Measurements from ENCODE around the gene DAGLA.

DAGLA gene

DNA sequence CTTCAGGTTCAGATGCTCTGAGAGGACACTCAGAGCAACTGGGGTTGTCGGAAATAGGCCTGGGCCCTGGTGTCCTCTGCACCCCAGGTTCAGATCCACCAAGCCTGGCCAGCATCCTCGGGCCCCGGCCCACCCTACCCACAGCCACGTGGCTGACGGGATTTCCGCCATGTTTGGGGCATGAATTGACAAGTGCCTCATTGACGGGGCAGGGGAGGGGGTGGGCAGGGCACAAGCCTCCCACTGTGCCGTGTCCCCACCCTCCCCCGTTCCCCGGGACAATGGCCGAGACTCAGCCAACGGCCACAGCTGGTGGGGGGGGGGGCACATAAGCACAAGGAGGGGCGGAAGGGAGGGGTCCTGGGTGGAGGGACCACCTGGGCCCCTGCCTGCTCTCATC lies 80.8 kb downstream of the DAGLA start:
- DNase-seq (ENCODE audit: low read depth in 2 of 2, low spot score in 1 of 2) = no peak

DNA sequence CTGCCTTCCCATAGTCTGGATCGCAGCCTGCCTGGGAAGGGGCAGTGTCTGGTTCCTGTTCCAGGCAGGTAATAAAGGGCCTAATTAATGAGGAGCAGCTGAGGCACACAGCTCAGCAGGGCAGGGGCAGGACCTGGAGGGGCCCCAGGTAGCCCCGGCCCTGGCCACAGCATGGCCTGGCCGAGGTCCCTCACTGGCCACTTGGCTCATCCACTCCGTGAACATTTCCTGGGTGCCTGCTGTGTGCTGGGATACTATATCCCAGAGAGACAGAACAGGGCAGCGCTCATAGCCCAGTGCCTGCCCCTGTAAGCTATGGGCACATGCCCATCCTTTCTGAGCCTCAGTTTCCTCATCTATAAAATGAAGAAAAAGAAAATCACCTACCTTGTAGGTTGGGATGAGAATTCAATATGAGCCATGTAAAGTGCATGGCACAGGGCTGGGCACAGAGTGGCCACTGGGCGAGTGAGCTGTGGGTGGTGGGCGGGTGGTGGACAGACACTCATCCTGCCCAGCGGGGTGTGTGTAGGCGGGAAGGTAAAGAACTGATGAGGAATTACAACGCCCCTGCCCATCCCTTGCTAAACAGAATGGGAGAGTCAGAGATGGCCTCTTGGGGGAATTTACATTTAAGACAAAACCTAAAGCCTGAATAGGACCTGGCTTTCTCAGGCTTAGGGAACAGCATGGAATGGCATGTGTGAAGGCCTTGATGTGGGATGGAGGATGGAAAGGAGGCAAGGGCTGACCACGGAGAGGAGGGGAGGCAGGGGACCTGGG lies 81.4 kb downstream of the DAGLA start:
- DNase-seq (ENCODE audit: low read depth in 2 of 2, low spot score in 1 of 2) = no peak

DNA sequence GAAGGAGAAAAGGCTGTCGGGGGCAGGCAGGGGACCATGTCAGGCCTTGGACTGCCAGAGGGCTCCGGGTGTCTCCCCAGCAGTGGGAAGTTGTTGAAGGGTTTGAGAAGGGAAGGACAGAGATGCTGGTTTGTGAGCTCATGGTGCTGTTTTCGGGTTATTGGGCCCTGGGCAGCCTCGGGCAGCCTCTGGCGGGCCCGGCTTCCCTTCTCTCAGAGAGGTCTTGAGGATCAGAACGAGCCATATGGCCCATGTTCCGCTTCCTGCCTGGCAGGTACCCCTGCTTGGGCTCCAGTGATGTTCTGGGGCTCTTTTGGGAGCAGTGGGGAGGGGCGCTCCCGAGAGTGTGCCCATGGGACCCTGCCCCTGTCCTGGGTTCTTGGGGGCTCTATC lies 82.0 kb downstream of the DAGLA start:
- DNase-seq (ENCODE audit: low read depth in 2 of 2, low spot score in 1 of 2) = no peak

DNA sequence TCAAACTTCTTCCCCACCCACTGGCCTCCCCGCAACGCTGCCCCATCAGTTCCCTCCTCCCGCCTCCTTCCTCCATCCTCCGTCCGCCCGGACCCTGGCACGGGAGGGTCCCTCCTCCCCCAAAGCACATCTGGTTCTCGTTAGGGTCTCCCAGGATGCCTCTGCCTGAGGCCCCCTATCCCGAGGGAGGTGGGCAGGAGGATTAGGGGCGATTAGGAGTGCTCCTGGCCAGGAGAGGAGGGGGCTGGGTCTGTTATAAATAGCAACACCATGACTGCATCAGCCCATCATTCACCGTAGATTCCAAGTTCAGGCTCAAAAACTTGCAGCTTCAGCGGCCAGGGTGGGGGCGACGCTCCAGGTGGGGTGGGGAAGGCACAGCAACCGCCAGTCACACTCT lies 82.6 kb downstream of the DAGLA start:
- no peak for DNase-seq (ENCODE audit: low read depth in 2 of 2, low spot score in 1 of 2)

DNA sequence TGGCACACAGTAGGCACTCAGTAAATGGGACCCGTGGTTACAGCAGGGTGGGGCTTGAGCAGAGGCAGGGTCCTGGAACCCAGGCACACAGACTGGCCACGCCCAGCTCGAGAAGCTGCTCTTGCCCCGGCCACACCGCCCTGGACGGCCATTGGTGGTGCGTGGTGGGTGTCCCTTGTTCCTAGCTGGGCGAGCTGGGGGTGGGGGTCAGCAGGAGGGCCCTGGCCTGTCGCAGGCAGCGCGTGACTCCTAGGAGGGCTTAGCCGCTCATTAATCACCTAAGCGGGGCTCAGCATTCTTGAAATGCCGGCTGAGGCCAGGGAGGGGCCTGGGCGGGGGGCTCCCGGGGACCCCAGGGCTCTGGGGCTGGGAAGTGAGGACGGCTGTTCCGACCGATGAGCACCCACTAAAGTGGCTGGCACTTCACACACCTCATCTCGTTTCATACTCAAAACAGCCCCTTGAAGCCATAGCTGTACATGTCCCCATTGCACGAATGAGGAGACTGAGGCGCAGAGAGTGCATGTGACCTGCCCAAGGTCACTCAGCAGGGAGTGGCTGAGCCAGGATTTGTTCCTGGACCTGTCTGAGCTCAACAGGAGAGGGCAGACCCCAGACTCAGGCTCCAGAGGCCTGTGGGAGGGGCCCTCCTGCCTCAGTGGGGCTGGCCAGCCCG lies 83.9 kb downstream of the DAGLA start:
- DNase-seq (ENCODE audit: low read depth in 2 of 2, low spot score in 1 of 2) = no peak

DNA sequence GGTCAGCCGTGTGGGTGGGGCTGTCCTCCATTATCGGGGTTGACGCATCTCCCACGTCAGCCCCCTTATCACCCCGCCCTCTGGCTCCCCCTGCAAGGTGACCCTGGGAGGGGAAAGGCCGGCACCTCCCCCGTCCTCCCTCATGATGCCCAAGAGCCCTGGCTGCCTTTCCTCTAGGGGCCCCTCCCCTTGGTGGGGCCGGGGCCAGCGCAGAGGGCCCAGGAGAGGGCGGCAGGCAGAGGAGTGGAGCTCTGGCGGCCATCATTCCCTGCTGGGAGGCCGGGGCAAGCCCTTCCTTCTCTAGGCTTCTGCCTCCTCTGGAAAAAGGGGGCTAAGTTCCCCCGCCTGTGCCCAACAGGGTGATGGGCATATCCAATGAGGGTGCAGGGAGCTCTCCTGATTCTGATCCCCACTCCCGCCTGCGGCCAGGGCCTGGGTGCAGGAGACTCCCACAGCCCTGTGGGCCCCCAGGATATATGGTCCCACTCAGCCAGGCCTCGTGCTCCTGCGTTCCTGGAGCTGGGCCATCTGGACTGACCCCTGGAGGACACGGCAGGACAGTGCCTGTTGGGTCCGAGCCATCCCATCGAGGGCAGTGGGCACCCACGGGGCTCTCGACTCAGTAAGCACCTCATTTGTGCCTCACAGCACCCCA lies 84.5 kb downstream of the DAGLA start:
- DNase-seq (ENCODE audit: low read depth in 2 of 2, low spot score in 1 of 2) = no peak

DNA sequence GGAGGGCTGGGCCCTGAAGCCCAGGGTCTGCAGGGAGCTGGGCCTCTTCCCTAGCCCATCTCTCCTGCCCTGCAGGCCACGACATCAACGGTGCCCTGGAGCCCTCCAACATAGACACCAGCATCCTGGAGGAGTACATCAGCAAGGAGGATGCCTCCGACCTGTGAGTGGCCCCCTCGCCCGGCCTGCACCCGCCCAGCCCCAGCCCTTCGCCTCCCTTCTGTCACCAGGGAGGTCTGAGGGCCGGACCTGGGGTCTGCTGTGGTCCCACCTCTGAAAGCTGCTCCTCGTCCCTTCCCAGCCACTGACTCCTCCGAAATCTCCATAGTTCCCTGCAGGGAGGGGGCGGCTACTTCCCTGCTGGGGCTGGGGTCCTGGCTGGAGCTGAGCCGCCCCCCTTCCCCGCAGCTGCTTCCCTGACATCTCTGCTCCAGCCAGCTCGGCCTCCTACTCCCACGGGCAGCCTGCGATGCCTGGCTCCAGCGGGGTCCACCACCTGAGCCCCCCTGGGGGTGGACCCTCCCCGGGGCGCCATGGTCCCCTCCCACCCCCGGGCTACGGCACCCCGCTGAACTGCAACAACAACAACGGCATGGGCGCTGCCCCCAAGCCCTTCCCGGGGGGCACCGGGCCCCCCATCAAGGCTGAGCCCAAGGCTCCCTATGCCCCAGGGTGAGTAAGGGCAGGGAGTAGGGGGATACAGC lies 85.5 kb downstream of the DAGLA start:
- DNase-seq (ENCODE audit: low read depth in 2 of 2, low spot score in 1 of 2) = no peak

DNA sequence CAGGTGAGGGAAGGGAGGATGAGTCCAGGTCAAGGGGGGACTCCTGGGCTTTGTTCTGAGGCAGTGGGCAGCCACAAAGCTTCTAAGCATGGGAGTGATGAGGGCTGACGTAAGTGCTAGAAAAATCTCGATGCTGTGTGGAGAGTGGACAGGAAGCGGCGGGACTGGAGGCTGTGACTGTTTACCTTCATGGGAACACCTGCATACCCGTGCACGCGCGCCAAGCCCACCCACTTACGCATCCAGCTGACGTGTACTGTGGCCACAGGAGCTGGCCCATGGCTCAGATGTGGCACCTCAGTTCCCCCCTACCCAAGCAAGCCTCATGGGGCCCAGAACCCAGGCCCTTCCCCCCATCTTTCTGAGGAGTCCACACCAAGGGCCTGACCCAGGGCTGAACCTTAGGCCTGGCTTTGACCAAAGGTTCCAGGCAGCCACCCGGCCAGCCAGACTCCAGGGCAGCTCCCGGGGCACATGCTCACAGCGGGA lies 86.2 kb downstream of the DAGLA start:
- no peak for DNase-seq (ENCODE audit: low read depth in 2 of 2, low spot score in 1 of 2)

DNA sequence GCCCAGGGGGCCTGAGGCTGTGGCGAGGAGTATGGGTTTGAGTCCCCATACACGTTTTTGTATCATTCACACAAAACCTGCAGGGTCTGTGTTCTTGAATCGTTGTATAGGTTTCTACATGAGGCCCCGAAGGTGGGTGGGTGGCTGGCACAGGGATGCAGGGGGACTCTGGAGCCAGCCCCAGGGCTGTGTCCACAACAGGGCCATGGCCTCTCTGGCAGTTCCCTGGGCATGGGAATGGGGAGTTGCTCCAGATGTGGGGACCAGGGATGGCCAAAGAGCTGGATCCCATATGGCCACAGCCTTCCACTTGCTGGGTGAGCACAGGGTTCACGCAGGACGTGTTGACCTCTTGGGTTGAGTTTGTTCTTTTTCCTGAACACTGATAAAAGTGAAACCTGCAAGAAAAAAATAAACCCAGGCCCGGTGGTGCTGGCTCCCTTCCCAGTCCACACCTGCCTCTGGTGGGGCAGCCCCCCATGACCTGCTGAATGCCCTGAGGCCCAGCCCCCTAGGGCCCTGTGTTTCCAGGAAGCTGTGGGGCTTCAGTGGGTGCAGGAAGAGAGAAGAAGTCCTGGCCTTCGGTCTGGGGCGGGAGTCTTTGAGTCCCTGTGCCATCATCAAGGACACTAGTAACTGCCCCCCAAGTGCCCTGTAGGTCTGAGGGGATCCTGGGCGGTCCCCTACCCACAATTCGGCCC lies 88.3 kb downstream of the DAGLA start:
- DNase-seq (ENCODE audit: low read depth in 2 of 2, low spot score in 1 of 2) = no peak

DNA sequence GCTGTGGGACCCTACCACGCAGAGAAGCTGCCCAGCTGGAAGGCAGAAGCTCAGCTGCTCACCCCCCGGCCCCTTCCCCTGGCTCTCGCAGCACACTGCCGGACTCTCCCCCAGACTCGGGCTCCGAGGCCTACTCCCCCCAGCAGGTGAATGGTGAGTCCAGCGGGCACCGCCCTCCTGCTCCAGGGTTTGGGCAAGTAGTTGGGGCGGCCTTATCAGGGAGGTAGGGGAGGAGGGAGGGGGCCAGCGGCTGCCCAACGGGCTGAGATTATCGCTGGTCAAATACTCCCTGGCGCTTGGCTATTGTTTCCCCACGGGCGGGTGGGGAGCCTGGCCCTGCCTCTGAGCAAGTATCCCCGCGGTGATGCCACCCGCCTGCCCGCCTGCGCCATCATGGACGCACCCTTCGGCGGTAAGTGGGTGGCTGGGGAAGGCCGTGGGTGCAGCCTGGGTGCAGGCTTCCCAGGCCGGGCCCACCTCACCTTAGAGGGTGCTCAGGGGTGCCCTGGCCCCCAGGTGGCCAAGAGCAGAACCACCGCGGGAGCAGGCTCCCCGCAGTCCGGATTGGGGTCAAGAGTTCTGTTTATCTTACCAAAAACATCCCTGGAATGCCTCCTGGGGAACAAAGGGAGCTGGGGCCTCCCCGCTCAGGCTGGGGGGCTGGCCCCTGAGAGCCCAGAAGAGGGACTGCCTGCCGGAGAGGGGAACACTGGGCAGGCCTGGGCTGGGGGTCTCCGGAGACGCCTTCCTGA lies 89.2 kb downstream of the DAGLA start:
- no peak for DNase-seq (ENCODE audit: low read depth in 2 of 2, low spot score in 1 of 2)

DNA sequence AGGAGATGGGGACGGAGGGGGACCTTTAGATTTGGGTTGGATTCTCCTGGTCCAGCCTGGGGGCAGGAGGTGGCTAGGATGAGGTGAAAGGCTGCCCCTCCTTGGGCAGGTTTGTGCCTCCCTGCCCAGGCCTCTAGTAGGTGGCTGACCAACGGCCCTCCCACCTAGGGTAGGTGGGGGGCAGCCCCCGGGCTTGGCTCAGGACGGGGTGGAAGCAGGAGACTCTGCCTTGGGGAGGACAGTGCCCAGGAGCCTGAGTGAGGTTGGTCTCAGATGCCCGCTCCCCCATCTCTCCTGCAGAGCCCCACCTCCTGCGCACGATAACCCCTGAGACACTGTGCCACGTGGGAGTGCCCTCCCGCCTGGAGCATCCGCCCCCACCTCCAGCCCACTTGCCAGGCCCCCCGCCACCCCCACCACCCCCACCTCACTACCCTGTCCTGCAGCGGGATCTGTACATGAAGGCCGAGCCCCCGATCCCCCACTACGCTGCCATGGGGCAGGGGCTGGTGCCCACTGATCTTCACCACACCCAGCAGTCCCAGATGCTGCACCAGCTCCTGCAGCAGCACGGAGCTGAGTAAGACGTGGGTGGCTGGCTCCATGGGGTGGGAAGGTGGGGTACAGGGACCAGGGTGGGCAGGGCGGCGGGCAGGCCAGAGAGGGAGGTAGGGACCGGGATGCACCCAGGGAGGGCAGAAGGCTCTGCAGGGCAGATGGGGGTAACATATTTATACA lies 89.9 kb downstream of the DAGLA start:
- DNase-seq (ENCODE audit: low read depth in 2 of 2, low spot score in 1 of 2) = no peak

DNA sequence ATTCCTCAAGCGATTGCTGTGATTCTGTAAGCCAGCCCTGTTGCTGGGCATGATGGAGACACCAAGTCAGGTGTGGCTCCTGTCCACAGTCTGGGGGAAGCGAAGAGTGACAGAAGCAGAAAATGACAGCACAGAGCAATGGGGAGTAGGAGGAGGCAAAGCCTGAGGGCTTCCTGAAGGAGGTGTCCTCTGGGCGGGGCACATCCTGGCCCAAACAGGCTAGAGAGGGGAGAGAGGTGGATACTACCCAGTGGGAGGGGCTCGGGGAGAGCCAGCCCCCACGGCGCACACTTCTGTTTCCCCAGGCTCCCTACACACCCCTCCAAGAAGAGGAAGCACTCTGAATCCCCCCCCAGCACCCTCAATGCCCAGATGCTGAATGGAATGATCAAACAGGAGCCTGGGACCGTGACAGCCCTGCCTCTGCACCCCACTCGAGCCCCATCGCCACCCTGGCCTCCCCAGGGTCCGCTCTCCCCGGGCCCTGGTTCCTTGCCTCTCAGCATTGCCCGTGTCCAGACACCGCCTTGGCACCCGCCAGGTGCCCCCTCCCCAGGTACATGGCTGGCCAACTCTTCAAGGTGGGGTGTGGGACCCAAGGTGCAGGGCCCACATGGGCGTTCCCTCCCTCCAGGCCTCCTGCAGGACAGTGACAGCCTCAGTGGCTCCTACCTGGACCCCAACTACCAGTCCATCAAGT lies 91.2 kb downstream of the DAGLA start:
- DNase-seq (ENCODE audit: low read depth in 2 of 2, low spot score in 1 of 2) = no peak

DNA sequence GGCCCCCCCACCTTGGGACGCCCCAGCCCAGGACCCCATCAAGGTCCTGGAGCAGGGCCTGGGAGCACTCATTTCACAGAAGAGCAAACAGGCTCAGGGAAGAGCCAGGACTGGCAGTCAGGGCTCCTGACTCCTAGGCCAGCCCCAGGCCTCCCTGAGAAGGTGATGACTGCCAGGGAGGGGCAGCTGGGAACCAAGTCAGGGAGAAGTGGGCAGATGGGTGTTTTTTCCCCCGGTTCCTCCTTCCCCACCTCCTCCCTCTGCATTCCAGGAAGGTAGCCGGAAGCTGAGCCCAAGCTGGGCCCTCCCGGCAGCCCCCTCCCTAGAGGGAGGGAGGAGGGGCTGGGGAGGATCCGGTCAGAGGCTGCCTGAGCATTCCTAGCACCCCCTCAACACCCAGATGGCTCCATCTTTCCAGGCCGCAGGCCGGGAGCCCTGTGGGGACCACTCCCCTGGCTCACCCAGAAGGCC lies 91.8 kb downstream of the DAGLA start:
- DNase-seq (ENCODE audit: low read depth in 2 of 2, low spot score in 1 of 2) = no peak

DNA sequence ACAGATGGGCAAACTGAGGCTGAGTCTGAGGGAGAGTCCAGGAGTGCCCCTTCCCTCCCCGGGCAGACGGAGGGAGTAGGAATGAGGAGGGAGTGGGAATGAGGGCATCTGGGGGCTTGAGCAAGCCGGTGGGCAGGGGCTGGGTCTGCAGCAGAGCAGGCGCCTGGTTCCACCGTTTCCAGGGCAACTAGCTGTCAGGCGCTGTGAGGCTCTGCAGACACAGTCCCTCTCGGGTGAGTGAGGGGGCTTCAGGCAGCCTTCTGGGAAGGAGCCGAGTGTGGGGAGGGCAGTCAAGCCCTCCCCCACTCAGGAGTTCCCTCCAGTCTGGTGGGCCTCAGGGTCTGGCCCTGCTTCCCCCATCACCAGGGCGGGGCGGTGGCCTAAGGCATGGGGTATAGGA lies 93.2 kb downstream of the DAGLA start:
- DNase-seq (ENCODE audit: low read depth in 2 of 2, low spot score in 1 of 2) = no peak

DNA sequence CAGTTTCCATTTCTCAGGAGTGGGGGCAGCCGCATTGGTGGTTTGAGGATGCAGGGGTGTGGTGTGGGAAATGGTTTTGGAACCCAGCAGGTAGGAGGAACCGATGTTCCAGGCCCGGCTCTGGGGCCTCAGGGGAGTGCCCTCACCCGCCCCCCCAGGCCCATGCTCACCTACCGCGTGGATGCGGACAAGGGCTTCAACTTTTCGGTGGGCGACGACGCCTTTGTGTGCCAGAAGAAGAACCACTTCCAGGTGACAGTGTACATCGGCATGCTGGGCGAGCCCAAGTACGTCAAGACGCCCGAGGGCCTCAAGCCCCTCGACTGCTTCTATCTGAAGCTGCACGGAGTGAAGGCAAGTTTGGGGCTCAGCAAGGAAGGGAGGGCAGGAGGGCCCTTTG lies 93.6 kb downstream of the DAGLA start:
- DNase-seq (ENCODE audit: low read depth in 2 of 2, low spot score in 1 of 2) = no peak

DNA sequence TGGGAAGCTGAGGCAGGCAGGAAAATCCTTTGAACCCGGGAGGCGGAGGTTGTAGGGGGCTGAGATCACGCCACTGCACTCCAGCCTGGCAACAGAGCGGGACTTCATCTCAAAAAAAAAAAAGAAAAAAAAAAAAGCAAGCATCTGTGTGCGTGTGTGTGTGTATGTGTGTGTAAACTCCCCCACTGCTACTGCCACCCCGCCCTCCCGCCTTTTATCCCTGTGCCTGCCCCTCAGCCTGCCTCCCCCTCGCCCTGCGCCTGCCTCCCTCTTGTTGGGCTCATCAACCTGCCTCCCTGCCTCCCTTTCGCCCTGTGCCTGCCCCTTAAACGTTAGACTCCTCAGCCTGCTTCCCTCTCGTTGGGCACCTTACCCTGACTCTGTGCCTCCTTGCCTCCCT lies 94.2 kb downstream of the DAGLA start:
- no peak for DNase-seq (ENCODE audit: low read depth in 2 of 2, low spot score in 1 of 2)

DNA sequence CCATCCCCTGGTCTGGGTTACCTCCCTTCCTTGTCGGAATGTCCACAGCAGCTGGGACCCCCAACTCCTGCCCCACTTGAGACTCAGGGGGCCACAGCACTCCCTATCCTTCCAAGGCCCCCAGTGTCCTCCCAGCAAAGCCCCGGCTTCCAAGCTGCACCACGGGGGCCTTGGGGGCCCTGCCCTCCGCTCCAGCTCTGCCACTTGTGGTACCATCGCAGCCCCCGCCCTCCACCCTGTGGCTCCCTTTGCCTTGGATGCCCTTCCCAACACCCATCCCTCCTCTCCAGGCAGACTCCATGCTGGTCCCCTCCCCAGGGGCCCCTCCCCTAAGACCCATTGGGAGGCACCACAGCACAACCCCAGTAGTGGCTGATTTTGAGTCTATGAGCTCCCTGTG lies 94.9 kb downstream of the DAGLA start:
- no peak for DNase-seq (ENCODE audit: low read depth in 2 of 2, low spot score in 1 of 2)

DNA sequence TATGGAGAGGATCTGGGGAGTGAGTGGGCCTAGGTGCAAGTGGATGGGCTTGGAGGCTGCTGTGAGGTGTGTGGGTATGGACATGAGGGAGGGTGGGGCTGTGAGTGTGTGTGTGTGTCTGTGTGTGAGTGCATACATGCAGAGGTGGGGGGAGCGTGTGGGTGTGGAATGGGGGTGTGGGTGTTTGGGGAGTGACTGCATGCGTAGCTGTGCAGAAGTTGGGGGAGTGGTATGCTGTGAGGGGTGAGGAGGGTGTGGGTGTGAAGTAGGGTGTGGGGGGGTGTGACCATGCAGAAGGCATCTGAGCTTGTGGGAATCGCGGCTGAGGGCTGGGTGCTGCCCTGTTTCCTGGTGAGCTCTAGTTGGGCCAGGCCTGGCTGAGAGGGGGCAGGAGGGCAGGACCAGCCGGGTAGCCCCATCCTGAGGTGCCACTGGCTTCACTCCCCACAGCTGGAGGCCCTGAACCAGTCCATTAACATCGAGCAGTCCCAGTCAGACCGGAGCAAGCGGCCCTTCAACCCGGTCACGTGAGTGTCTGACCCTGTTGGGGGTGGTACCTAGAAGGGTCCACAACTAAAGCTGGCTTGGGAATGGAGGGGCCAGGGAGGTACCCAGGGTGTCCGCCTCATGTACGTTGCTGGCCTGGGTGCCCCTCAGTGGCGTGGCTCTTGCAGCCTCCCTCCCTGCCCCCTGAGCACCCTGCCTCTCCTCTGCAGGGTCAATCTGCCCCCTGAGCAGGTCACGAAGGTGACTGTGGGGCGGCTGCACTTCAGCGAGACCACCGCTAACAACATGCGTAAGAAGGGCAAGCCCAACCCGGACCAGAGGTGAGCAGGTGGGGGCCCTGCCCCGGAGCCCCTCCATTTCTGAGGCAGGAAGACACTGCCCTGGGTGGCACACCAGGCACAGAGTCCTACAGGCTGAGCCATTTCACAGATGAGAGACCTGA lies 95.7 kb downstream of the DAGLA start:
- DNase-seq (ENCODE audit: low read depth in 2 of 2, low spot score in 1 of 2) = no peak

All from stimulated activated CD8-positive, alpha-beta memory T cell treated with anti-CD3 and anti-CD28 coated beads, Interleukin-4, amount 100 ng/mL, for 1 hour (primary cell).